ENCODE measurements around the gene SRP54.
"Not testable (repeated sequence)": the region's sequence is repeated elsewhere in the genome, so short reads cannot be mapped to it uniquely, and the experiment has no call there.

SRP54 gene

GRCh38 chr14:35050652-35051051 lies 67.9 kb downstream of the SRP54 start:
- no peak for DNase-seq

GRCh38 chr14:35051796-35052195 lies 69.0 kb downstream of the SRP54 start:
- no peak for DNase-seq

- DNase-seq = no peak
Observed at GRCh38 chr14:35052637-35053036, 69.8 kb downstream of the SRP54 start.

- not testable (repeated sequence) for DNase-seq
Observed at GRCh38 chr14:35061113-35061791, 78.5 kb downstream of the SRP54 start.

- DNase-seq = not testable (repeated sequence)
Observed at GRCh38 chr14:35065731-35066130, 82.9 kb downstream of the SRP54 start.

- DNase-seq = no peak
Observed at GRCh38 chr14:35068238-35069012, 85.6 kb downstream of the SRP54 start.

- no peak for DNase-seq
Observed at GRCh38 chr14:35072226-35072625, 89.4 kb downstream of the SRP54 start.

GRCh38 chr14:35073486-35073885 lies 90.7 kb downstream of the SRP54 start:
- DNase-seq = no peak

GRCh38 chr14:35078082-35078481 lies 95.3 kb downstream of the SRP54 start:
- DNase-seq = no peak

Measured in stimulated activated CD4-positive, alpha-beta T cell treated with anti-CD3 and anti-CD28 coated beads, Interleukin-12 subunit alpha, Interleukin-12 subunit beta, amount 100 ng/mL, for 4 hours (primary cell).